ENCODE data around the gene P4HB.

P4HB gene

GRCh38 chr17:81898029-81898866 lies 37.9 kb upstream of the P4HB start (continued):
- TF ChIP-seq GLIS1 (tag by site-specific recombination; IDR thresholded peaks at IDR 0.05), result peak; percentile 53; the same call in 1 of the 2 replicates
- TF ChIP-seq ZNF223 (tag by site-specific recombination; IDR thresholded peaks at IDR 0.05), result no peak
- TF ChIP-seq ZNF629 (tag by site-specific recombination; IDR thresholded peaks at IDR 0.05), result peak; percentile 81
- peak; percentile 68 for TF ChIP-seq EGR2 (tag by site-specific recombination; IDR thresholded peaks at IDR 0.05; ENCODE audit: low read depth)
- TF ChIP-seq OSR2 (tag by site-specific recombination; IDR thresholded peaks at IDR 0.05), result peak; percentile 46
- 0 out of 2 replicates have a peak, but pooled peaks have one; percentile 21 for TF ChIP-seq ZNF394 (tag by site-specific recombination; IDR thresholded peaks at IDR 0.05; ENCODE audit: borderline replicate concordance)
- TF ChIP-seq ZNF366 (tag by site-specific recombination; conservative IDR thresholded peaks at IDR 0.05), result peak; percentile 47; the same call in 1 of the 2 replicates
- 0 out of 2 replicates have a peak, but pooled peaks have one; percentile 22 for TF ChIP-seq ZBTB20 (tag by site-specific recombination; IDR thresholded peaks at IDR 0.05)
- TF ChIP-seq ZEB2 (tag by site-specific recombination; IDR thresholded peaks at IDR 0.05), result peak; percentile 45; the same call in 1 of the 2 replicates
- TF ChIP-seq ZSCAN23 (tag by site-specific recombination; IDR thresholded peaks at IDR 0.05), result no peak
- TF ChIP-seq ZIC2 (tag by site-specific recombination; IDR thresholded peaks at IDR 0.05), result peak; percentile 82

GRCh38 chr17:81895400-81895799 lies 35.1 kb upstream of the P4HB start:
- peak; percentile 87 for TF ChIP-seq ZFHX2 (tag by site-specific recombination; conservative IDR thresholded peaks at IDR 0.05)
- no peak for TF ChIP-seq MYNN (tag by site-specific recombination; IDR thresholded peaks at IDR 0.05; ENCODE audit: borderline replicate concordance)
- peak; percentile 99 for TF ChIP-seq EGR2 (tag by site-specific recombination; IDR thresholded peaks at IDR 0.05; ENCODE audit: low read depth)
- 0 out of 2 replicates have a peak, but pooled peaks cover 4% of the 10 kb centered on the region for H3K4me1 ChIP-seq (ENCODE audit: control insufficient read depth, insufficient read depth, low read length)
- H3K4me3 ChIP-seq (ENCODE audit: low read depth, low read length), result no peak overlapping the region
- H3K27ac ChIP-seq (ENCODE audit: extremely low read depth, low read depth, low read length), result no peak overlapping the region
- ChIA-PET CTCF (interaction anchor here (0.7 kb wide), 1 partner anchor 170 kb away, joined by 3 read pairs; no protein-coding TSS in a partner anchor), POLR2A (interaction anchor here (1.3 kb wide), 1 partner anchor 18 kb away, joined by 3 read pairs; no protein-coding TSS in a partner anchor)
- H3K36me3 ChIP-seq (ENCODE audit: control insufficient read depth in 2 of 2, insufficient read depth in 1 of 2, low read length in 2 of 2), result peaks cover 54 to 65% of the 10 kb centered on the region in 2 experiments
- no peaks in the 10 kb centered on the region for H3K9me3 ChIP-seq (ENCODE audit: control insufficient read depth, insufficient read depth, low read depth, low read length)

GRCh38 chr17:81891303-81891552 lies 30.9 kb upstream of the P4HB start:
- peak overlapping the region; percentile 96 for H3K27ac ChIP-seq (ENCODE audit: extremely low read depth, low read depth, low read length)
- POLR2A ChIA-PET, result interaction anchor here (0.6 to 2.2 kb wide), 7 partner anchors 13 to 65 kb away, joined by 3 to 8 read pairs (median 6); partner anchors contain the start of gene MCRIP1
- H3K9me3 ChIP-seq (ENCODE audit: control insufficient read depth, insufficient read depth, low read depth, low read length), result no peaks in the 10 kb centered on the region
- peak overlapping the region; percentile 92 for H3K4me3 ChIP-seq (ENCODE audit: low read depth, low read length)
- peaks cover 67 to 69% of the 10 kb centered on the region in 2 experiments for H3K36me3 ChIP-seq (ENCODE audit: control insufficient read depth in 2 of 2, insufficient read depth in 1 of 2, low read length in 2 of 2)
- CTCF ChIA-PET, result no interaction called here
- H3K4me1 ChIP-seq (ENCODE audit: control insufficient read depth, insufficient read depth, low read length), result peaks cover 5% of the 10 kb centered on the region; the same call in 1 of the 2 replicates
- TF ChIP-seq ZNF23 (tag by site-specific recombination; IDR thresholded peaks at IDR 0.05; ENCODE audit: borderline replicate concordance), result no peak
- TF ChIP-seq ZNF335 (tag by site-specific recombination; conservative IDR thresholded peaks at IDR 0.05), result no peak
- no peak for TF ChIP-seq ZNF114 (tag by site-specific recombination; IDR thresholded peaks at IDR 0.05)
- TF ChIP-seq ZNF366 (tag by site-specific recombination; conservative IDR thresholded peaks at IDR 0.05), result no peak
- TF ChIP-seq KLF16 (tag by site-specific recombination; IDR thresholded peaks at IDR 0.05), result no peak
- TF ChIP-seq ZNF623 (tag by site-specific recombination; IDR thresholded peaks at IDR 0.05), result no peak
- TF ChIP-seq KLF17 (tag by site-specific recombination; IDR thresholded peaks at IDR 0.05), result no peak
- no peak for TF ChIP-seq ZNF561 (tag by site-specific recombination; IDR thresholded peaks at IDR 0.05; ENCODE audit: borderline replicate concordance)
- TF ChIP-seq PRDM2 (tag by site-specific recombination; IDR thresholded peaks at IDR 0.05; ENCODE audit: borderline replicate concordance), result no peak
- TF ChIP-seq ELK4 (IDR thresholded peaks at IDR 0.05; ENCODE audit: borderline replicate concordance, low read depth, low read length), result no peak
- no peak for TF ChIP-seq KLF1 (tag by site-specific recombination; IDR thresholded peaks at IDR 0.05)

All from HEK293 (cell line).